Kidney capillary endothelial cell (primary cell): ENCODE measurements around the gene CACNA1S.

Experiments
- DNase-seq: peaks from one replicate; pipeline ENCODE4 v3.0.0-alpha.2; 2018; ENCODE audit warnings: low spot score

Gene CACNA1S

GRCh38 chr1:201093561-201093960 is 18.7 kb downstream of the CACNA1S start:
- DNase-seq = no peak

DNA sequence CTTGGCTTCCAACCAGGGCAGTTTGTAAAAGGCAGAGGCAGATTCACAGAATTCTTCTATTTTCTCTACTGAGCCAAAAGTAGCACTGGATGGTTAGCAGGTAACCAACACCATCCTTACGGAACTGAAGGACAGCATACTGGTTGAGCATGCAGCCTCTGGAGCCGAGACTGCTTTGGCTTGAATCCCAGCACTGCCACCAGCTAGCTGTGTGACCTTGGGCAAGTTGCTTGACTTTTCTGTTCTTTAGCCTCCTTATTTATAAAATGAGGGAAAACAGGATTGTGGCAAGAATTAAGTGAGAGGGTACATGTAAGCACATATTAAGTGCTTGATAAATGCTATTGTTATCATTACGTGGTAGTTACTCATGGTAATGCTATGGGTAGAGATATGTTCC is 19.5 kb downstream of the CACNA1S start:
- DNase-seq = no peak

DNA sequence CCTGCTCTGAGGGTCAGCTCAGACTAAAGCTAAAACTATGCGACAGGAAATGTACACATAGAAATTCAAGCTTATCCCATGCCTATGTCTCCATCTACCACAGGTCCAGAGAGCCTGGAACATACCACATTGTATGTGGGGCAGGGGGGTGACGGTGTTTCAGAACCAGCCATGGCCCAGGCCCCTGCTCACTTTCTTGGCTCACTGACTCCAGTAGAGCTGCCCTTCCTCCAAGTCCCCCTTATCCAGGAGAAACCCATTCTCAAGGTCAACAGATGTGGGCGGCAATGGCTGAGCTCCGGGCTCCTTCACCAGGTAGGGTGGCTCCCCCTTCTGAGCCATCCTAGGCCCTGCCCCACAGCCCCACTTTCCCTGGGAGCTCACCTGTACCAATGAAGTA is 21.0 kb downstream of the CACNA1S start:
- DNase-seq = no peak

DNA sequence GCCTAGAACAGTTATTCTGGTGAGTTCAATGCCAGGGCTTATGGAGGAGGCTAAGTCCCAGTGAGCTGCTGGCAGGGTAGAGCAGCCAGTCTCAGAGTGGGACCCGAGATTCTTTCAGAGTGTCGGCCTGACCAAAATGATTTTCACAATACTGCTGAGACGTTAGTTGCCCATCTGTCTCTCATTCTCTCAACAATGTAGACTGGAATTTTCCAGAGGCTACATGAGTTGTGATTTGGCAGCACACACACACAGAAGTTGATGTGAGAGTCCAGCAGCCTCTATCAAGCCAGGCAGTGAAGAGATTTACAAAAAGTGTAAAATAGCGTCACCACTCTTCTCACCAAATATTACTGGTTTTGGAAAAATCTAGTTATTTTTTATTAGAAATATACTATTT is 21.7 kb downstream of the CACNA1S start:
- no peak for DNase-seq

DNA sequence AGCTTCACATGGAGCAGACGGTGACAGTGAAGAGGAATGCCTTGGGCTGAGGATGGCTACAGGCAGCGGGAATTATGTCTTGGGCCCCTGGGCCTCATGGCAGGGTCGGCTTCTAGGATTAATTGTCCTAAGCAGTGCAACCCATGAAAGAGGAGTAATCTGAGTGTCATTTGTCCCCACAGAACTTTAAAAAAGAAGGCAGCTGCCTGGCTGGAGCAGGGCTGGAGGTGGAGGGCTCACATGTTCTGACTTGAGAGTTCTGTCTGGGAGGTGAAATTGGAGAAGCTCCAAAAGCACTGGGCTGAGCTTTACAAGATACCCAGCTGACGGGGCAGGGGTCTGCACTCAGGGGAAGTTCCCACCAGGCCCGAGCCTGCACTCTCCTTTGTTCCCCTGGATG is 22.6 kb downstream of the CACNA1S start:
- no peak for DNase-seq

GRCh38 chr1:201088901-201089525 is 23.2 kb downstream of the CACNA1S start:
- DNase-seq = no peak

- DNase-seq = no peak
Observed at GRCh38 chr1:201088395-201088794, 23.8 kb downstream of the CACNA1S start.

DNA sequence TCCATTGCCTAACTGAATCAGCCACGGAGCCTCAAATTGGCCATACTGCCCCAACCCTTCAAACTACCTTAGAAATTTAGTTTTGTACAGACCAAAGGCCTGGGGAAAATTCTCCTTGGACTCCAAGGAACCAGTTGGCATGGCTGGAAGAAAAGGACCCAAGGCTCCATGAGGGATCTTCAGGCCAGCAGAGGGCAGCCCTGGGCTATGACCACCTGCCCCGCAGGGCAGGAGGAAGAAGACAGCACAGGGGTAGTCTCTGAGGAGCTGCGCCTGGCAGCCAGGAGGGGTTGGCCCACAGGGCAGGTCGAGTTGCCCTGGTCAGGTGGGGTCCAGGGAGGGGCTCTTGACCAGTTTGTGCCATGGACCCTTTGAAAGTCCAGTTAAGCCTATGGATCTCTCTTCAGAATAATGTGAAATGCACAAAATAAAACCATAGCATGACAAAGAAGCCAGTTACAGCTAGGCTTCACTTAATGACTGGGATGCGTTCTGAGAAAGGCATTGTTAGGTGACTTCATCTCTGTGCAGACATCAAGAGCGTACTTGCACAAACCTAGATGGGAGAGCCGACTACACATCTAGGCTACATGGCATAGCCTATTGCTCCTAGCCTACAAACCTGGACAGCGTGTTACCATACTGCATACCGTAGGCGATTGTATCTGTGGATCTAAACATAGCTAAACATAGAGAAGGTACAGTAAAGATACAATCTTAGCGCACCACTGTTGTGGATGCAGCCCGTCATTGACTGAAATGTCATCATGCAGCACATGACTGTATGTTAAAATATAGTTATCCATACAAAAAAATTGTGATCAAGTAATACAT is 26.1 kb downstream of the CACNA1S start:
- DNase-seq = peak; percentile 20

DNA sequence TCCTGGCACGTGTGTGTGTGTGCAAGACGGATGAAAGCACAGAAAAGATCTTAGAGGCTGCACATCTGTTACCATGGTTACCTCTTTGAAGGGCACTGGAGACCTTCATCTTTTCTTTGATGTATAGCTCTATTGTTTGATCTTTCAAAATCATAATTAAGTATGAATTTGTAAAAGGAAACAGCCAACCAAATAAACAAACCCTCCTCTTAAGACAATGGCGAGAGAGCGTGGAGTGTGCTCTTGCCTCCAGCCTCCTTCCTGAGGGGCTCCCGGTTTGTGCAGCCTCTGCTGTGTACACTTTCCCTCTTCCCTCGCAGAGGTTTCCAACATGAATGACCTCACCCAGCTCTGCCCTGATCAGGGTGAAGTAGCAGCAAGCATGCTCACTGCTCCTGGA is 27.9 kb downstream of the CACNA1S start:
- peak; percentile 7 for DNase-seq

DNA sequence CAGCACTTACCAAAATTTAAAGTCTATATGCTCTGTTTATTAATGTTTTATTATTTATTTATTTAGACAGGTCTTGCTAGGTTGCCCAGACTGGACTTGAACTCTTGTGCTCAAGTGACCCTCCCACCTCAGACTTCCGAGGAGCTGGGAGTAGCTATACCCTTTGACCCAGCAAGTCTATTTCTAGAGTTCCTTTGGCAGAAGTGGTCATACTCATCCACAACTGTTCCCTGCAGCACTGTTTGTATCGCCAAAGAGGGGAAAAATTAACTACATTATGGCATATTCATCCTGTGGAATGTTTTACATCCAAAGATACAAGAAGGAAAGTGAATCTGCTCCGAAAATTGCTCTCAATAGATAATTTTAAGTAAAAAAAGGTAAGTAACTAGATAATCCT is 28.5 kb downstream of the CACNA1S start:
- DNase-seq = no peak

- no peak for DNase-seq
Observed at GRCh38 chr1:201080135-201080534, 32.1 kb downstream of the CACNA1S start.

DNA sequence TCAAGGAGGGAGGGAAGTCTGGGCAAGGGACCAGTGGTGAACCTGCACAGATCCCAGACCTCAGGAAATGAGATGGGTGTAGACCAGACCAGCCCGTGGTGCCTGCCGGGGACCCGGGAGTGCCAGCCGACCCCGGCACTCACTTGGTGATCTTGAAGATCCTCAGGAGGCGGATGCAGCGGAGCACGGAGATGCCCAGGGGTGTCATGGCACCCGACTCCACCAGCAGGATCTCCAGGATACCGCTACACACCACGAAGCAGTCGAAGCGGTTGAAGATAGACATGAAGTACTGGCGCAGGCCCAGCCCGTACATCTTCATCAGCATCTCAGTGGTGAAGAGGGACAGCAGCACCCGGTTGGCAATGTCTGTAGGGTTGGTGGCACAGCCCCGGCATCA is 34.5 kb downstream of the CACNA1S start:
- DNase-seq = no peak

DNA sequence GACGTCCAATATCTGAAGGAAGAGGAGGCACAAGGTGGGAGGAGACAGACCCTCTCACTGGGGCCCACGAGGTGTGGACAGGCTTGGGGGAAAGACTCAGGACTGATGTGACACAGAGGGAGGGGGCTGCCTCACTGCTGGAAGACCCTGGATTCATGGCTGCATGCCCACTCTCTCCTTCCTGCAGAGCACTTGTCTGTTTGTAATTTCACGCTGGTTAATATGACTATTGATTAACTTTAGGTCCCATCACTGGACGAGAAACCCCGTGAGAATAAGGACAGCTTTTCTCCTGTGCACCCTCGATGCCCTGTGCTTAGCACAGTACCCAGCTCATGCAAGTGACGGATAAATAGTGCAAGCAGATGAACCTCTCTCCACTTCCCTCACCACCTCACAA is 35.1 kb downstream of the CACNA1S start:
- no peak for DNase-seq

GRCh38 chr1:201076092-201076491 is 36.1 kb downstream of the CACNA1S start:
- DNase-seq = no peak

DNA sequence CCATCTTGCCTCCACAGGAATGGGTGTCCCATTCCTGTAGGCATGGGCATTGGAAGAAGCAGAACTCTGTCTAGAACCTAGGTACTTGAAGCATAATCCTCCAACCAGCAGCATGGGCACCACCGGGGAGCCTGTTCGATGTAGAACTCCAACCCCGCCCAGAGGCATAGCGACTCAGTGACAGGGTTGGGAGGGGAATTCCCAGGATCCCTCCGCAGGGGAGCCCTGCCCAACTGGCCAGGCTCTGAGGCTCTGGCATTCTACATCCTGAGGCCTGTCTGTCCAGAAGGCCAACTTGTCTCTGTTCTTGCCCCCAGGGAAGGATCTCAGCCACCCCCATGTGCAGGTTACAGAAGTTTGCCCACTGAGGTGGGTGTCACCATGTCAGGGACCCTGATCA is 38.2 kb downstream of the CACNA1S start:
- DNase-seq = no peak

DNA sequence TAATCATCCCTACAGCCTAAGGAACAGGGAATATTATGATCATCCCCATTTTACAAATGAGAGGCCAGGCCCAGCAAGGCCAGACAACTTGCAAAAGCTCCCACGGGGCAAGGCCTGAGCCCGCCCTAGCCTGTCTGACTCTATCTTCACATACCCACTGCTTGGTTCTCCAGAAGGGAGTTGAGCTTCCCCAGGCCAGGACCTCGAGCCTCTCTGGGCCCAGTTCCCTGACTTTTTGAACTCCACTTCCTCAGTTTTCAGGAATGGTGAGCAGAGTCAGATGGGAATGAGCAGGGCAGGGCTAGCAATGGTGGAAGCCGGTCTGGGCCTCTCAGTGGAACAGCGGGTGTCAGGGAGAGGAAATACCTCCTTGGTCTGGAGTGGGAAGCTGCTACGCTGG is 39.3 kb downstream of the CACNA1S start:
- no peak for DNase-seq

DNA sequence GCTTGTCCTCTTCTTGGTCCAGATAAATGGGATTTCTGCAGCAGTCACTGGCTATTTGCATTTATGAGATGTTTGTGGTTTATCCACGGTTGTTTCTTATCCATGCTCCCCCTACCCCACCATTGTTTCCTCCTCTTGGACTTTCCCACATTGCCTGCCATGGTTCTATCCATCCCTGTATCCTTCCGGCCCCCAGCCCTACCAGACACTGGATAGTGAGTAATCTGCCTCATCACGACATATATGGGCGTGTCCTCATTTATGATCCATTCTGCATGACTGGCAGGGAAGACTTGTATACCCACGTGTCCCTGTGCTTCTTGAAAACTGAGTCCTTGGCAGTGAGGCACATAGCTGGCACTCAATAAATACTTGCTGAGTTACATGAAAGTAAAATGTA is 40.1 kb downstream of the CACNA1S start:
- DNase-seq = no peak

- no peak for DNase-seq
Observed at GRCh38 chr1:201069636-201070035, 42.6 kb downstream of the CACNA1S start.

- no peak for DNase-seq
Observed at GRCh38 chr1:201068976-201069375, 43.2 kb downstream of the CACNA1S start.

DNA sequence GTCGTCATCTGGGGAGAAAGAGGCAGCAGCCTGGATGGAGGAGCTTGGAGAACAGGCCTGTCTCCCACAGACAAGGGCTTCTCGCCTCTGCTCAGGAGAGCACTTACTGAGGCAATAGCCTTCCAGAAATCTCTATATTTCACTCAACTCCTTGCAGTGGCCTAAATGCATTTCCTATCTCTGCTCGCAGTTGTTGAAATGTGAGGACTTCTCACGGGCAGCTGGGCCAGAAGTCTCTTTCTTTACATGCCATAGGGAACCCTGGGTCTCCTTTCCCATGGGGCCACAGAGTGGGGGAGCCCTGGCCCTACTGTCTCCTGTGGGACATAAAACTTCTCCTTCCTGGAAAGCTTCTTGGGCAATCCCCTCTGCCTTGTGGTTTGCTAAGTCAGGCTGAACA is 45.2 kb downstream of the CACNA1S start:
- DNase-seq = no peak

DNA sequence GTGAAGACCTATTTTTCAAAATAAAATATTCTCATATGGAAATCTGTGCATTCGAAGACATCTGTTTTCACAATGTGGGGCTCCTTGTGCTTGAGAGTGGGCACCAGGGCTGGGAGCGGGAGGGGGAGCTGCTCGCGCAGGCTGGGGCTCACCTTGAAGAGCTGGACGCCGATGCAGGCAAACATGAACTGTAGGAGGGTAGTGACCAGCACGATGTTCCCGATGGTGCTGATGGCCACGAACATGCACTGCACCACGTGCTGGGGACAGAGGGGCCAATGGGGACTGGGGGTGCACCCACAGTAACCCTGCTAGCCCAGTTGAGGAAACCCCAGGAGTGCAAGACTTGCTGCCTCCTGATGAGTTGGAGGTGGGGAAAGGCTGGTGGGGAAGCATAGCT is 46.5 kb downstream of the CACNA1S start:
- no peak for DNase-seq

GRCh38 chr1:201064806-201065205 is 47.4 kb downstream of the CACNA1S start:
- DNase-seq = no peak

DNA sequence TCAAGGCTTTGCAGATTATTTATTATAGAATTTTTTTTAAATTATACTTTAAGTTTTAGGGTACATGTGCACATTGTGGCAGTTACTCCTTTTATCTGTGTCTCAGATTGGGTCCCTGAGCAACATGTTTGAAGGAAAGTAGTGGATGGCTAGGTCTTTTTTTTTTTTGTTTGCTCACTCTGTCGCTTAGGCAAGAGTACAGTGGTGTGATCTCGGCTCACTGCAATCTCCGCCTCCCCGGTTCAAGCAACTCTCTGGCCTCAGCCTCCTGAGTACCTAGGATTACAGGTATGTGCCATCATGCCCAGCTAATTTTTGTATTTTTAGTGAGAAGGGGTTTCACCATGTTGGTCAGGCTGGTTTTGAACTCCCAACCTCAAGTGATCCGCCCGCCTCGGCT is 49.1 kb downstream of the CACNA1S start:
- no peak for DNase-seq
